Tibial artery (tissue), 4 donors: ENCODE measurements around the gene RAB22A.

Source experiments
- DNase-seq, 2 donors: peaks; one replicate each; pipeline ENCODE4 v3.0.0-alpha.2; 2019
- H3K27ac ChIP-seq, 2 donors: fragments of 200-600 bp; sonication (generic) in 1 of 2; 1 replicate in 1 of 2; 2 replicates in 1 of 2; pipeline ENCODE4 v1.5.1; 2018 to 2019; ENCODE audit warnings: mild to moderate bottlenecking in 1 of 2
- H3K27me3 ChIP-seq, 2 donors: fragments of 200-600 bp; sonication (generic) in 1 of 2; one replicate each; pipeline versions ENCODE4 v1.5.1 to v1.6.0; 2016 to 2019
- H3K36me3 ChIP-seq, 3 donors: fragments of 200-600 bp; sonication (generic) in 2 of 3; one replicate each; pipeline ENCODE4 v1.5.1; 2016 to 2019; ENCODE audit warnings: mild to moderate bottlenecking in 2 of 3
- H3K4me1 ChIP-seq, 4 donors: fragments of 200-600 bp; sonication (generic) in 2 of 4; 1 replicate in 3 of 4; 2 replicates in 1 of 4; pipeline ENCODE4 v1.5.1; 2016 to 2019
- H3K4me3 ChIP-seq, 2 donors: fragments of 200-600 bp; sonication (generic) in 1 of 2; 1 replicate in 1 of 2; 2 replicates in 1 of 2; pipeline ENCODE4 v1.5.1; 2018 to 2019; ENCODE audit warnings: mild to moderate bottlenecking in 2 of 2
- H3K9me3 ChIP-seq, 3 donors: fragments of 200-600 bp; sonication (generic) in 1 of 3; one replicate each; pipeline ENCODE4 v1.5.1; 2016 to 2019
- intact Hi-C: fragments of 100-400 bp; cut with DNase I; formaldehyde crosslinking; loops from one replicate; pipeline ENCODE4 v1.15.0; 2023; ENCODE audit warnings: low total_unique reads
- TF ChIP-seq, protein P1 (sequence below), 2 experiments: fragments of 200-600 bp in 1 of 2; fragments of 450-650 bp in 1 of 2; IDR thresholded peaks; one replicate each; pipeline ENCODE4 v1.5.1; 2017 to 2019; ENCODE audit warnings: antibody characterized with exemption in 2 of 2, mild to moderate bottlenecking in 1 of 2, moderate library complexity in 1 of 2

Gene RAB22A

GRCh38 chr20:58277578-58278472 lies 31.7 kb upstream of the RAB22A start:
- Histone ChIP-seq H3K36me3 (no peaks in the 10 kb centered on the region), H3K9me3 (no peaks in the 10 kb centered on the region), H3K4me1 (no peaks in the 10 kb centered on the region), H3K27me3 (no peaks in the 10 kb centered on the region), H3K27ac (no peak overlapping the region), H3K4me3 (no peak overlapping the region)
- intact Hi-C loops: no loop called here
- TF ChIP-seq, protein P1, sequence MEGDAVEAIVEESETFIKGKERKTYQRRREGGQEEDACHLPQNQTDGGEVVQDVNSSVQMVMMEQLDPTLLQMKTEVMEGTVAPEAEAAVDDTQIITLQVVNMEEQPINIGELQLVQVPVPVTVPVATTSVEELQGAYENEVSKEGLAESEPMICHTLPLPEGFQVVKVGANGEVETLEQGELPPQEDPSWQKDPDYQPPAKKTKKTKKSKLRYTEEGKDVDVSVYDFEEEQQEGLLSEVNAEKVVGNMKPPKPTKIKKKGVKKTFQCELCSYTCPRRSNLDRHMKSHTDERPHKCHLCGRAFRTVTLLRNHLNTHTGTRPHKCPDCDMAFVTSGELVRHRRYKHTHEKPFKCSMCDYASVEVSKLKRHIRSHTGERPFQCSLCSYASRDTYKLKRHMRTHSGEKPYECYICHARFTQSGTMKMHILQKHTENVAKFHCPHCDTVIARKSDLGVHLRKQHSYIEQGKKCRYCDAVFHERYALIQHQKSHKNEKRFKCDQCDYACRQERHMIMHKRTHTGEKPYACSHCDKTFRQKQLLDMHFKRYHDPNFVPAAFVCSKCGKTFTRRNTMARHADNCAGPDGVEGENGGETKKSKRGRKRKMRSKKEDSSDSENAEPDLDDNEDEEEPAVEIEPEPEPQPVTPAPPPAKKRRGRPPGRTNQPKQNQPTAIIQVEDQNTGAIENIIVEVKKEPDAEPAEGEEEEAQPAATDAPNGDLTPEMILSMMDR (IDR thresholded peaks at IDR 0.05): no peak
- no peak for DNase-seq

- H3K27me3 ChIP-seq: no peaks in the 10 kb centered on the region
- no peak overlapping the region for H3K27ac ChIP-seq
- DNase-seq: no peak
- H3K36me3 ChIP-seq: peaks cover 0 to 22% (median 20%) of the 10 kb centered on the region in 3 donors
- no peaks in the 10 kb centered on the region for H3K9me3 ChIP-seq
- H3K4me1 ChIP-seq: no peaks in the 10 kb centered on the region
- TF ChIP-seq, protein P1 (IDR thresholded peaks at IDR 0.05): no peak
- H3K4me3 ChIP-seq: no peak overlapping the region
- intact Hi-C loops: no loop called here
These were observed 22.8 kb upstream of the RAB22A start for GRCh38 chr20:58286729-58287128.

GRCh38 chr20:58287638-58288037 lies 21.9 kb upstream of the RAB22A start:
- no peaks in the 10 kb centered on the region for H3K4me1 ChIP-seq
- H3K9me3 ChIP-seq: no peaks in the 10 kb centered on the region
- no peak overlapping the region for H3K27ac ChIP-seq
- H3K36me3 ChIP-seq: peaks cover 0 to 22% (median 20%) of the 10 kb centered on the region in 3 donors
- H3K27me3 ChIP-seq: no peaks in the 10 kb centered on the region
- no peak overlapping the region for H3K4me3 ChIP-seq
- TF ChIP-seq, protein P1 (IDR thresholded peaks at IDR 0.05): no peak
- intact Hi-C loops: no loop called here
- no peak for DNase-seq

DNA sequence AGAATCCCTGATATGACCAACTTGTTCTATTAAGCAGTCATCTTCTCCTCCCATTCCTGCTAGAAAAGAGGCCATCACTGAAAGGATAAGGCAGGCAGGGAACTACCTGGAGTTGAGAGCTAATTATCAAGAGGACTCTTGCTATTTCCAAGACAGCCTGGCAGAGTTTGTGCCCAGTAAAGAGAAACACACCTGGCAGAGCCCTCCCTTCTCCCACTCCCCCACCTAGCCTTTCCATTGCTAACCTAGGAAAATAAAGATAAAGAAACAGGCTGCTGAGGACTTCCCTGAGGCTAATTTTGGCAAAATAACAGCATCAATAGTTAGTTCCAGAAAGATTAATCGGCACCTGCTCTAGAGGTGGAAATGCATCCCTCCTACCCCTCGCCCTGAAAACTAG lies 20.4 kb upstream of the RAB22A start:
- no peak for DNase-seq
- Histone ChIP-seq H3K27me3 (no peaks in the 10 kb centered on the region), H3K36me3 (peaks cover 0 to 22% (median 18%) of the 10 kb centered on the region in 3 donors), H3K4me3 (no peak overlapping the region), H3K27ac (no peak overlapping the region), H3K4me1 (no peaks in the 10 kb centered on the region), H3K9me3 (no peaks in the 10 kb centered on the region)
- intact Hi-C loops: no loop called here
- TF ChIP-seq, protein P1 (IDR thresholded peaks at IDR 0.05): no peak

DNA sequence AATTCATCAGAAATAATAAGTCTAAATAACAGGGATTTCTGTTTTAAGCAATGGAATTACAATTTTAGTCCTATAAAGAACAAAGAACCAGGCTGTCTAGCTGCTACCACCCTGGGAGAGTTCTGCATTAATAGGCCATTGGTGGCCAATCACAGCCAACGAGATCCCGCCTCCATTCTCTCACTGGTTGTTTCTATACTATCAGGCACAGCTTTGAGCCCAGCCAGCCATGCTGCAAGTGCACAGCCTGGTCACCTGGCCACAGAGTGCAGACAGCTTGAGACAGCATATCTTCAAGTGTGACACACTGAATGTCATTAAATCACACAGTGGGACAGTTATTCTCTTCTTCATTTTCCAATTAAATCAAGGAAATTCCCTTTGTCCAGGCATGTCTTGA lies 16.1 kb upstream of the RAB22A start:
- H3K36me3 ChIP-seq: peaks cover 0 to 7% (median 4%) of the 10 kb centered on the region in 3 donors
- H3K27me3 ChIP-seq: no peaks in the 10 kb centered on the region
- TF ChIP-seq, protein P1 (IDR thresholded peaks at IDR 0.05): no peak
- H3K4me3 ChIP-seq: no peak overlapping the region
- H3K27ac ChIP-seq: no peak overlapping the region
- intact Hi-C loops: no loop called here
- no peaks in the 10 kb centered on the region for H3K4me1 ChIP-seq
- H3K9me3 ChIP-seq: no peaks in the 10 kb centered on the region
- DNase-seq: no peak
